Upper lobe of left lung (tissue), 6 donors: ENCODE measurements around the gene ST3GAL6. TPM values are rescaled to one million over a fixed set of nuclear protein-coding genes. Genes with fewer than 3 reads are reported as not detected.
A peak's percentile ranks its signal among the peaks of the same experiment; 100 is the strongest.

Experiments
- ATAC-seq, 2 donors: fragments of 200-7000 bp; cut with Tn5 transposase; one replicate each; pipeline ENCODE4 v1.9.1; 2022; ENCODE audit warnings: mild to moderate bottlenecking in 2 of 2, moderate library complexity in 2 of 2; ENCODE audit not compliant: low FRiP score in 2 of 2
- DNase-seq, 2 donors: peaks; one replicate each; pipeline ENCODE4 v3.0.0-alpha.2; 2019 to 2020
- H3K27ac ChIP-seq, 4 donors: fragments of 200-600 bp; sonication (generic); one replicate each; pipeline ENCODE4 v1.5.1; 2016 to 2019
- H3K27me3 ChIP-seq, 4 donors: fragments of 200-600 bp; sonication (generic); one replicate each; pipeline ENCODE4 v1.5.1; 2017 to 2019
- H3K36me3 ChIP-seq, 4 donors: fragments of 200-600 bp; sonication (generic); one replicate each; pipeline ENCODE4 v1.5.1; 2016 to 2019
- H3K4me1 ChIP-seq, 4 donors: fragments of 200-600 bp; sonication (generic); one replicate each; pipeline ENCODE4 v1.5.1; 2018 to 2019
- H3K4me3 ChIP-seq, 4 donors: fragments of 200-600 bp; sonication (generic); one replicate each; pipeline ENCODE4 v1.5.1; 2017 to 2019; ENCODE audit warnings: mild to moderate bottlenecking in 2 of 4, moderate library complexity in 1 of 4
- H3K9me3 ChIP-seq, 4 donors: fragments of 200-600 bp; sonication (generic); one replicate each; pipeline ENCODE4 v1.5.1; 2018 to 2019
- CTCF ChIP-seq, 6 experiments: fragments of 450-650 bp in 4 of 6; fragments of 200-600 bp in 2 of 6; sonication (generic) in 2 of 6; IDR thresholded peaks; one replicate each; pipeline ENCODE4 v1.5.1; 2016 to 2019; ENCODE audit warnings: antibody characterized with exemption in 6 of 6
- EP300 ChIP-seq, 4 donors: sonication (generic); formaldehyde crosslinking; IDR thresholded peaks; one replicate each; pipeline ENCODE4 v1.5.1; 2017; ENCODE audit warnings: antibody characterized with exemption in 4 of 4, control low read depth in 2 of 4
- POLR2A ChIP-seq, 4 donors: fragments of 450-650 bp; IDR thresholded peaks; one replicate each; pipeline ENCODE4 v1.5.1; 2016 to 2017; ENCODE audit warnings: antibody characterized with exemption in 4 of 4, mild to moderate bottlenecking in 2 of 4
- POLR2AphosphoS5 ChIP-seq, 2 donors: sonication (generic); formaldehyde crosslinking; IDR thresholded peaks; one replicate each; pipeline ENCODE4 v1.5.1; 2017; ENCODE audit warnings: antibody characterized with exemption in 2 of 2
- WGBS, 2 donors: methylation state at CpG; one replicate each; pipeline ENCODE4 v1.1.5; 2017 to 2018; 5-methylcytosine and 5-hydroxymethylcytosine counted together
- total RNA-seq, 6 donors: library from RNA; depleted of rRNA in 4 of 6; stranded (reverse); fragments of >200 nt in 4 of 6; gene quantifications; one replicate each; pipeline versions ENCODE4 v1.1.0 to v1.2.1, GENCODE V29; 2016 to 2021
- donor health status: DM: no; HTN: no; CAD: no; lungs with moderate emphysema.
- donor health status: DM: no; HTN: yes; CAD: no; lungs with severe emphysema.

Gene ST3GAL6
- total RNA-seq, 6 donors from 2014 or later: 11.2 to 29.3 (median 24.5) TPM

- TF ChIP-seq POLR2AphosphoS5 (IDR thresholded peaks at IDR 0.05) (no peak), POLR2A (IDR thresholded peaks at IDR 0.05) (no peak), CTCF (IDR thresholded peaks at IDR 0.05) (no peak), EP300 (IDR thresholded peaks at IDR 0.05) (no peak)
- Histone ChIP-seq H3K36me3 (peaks cover 0 to 3% (median 0%) of the 10 kb centered on the region in 4 donors), H3K9me3 (no peaks in the 10 kb centered on the region), H3K4me1 (peaks cover 8 to 17% (median 12%) of the 10 kb centered on the region in 4 donors), H3K27me3 (no peaks in the 10 kb centered on the region), H3K4me3 (no peak overlapping the region), H3K27ac (no peak overlapping the region)
- WGBS, 2 donors: 82% methylated on average over 2 of the region's 2 CpGs
- ATAC-seq: no peak
- DNase-seq: no peak
Observed at GRCh38 chr3:98772022-98772421, 8.9 kb downstream of the ST3GAL6 start.

GRCh38 chr3:98775459-98776139, 12.5 kb downstream of the ST3GAL6 start:
- no peak for TF ChIP-seq POLR2A (IDR thresholded peaks at IDR 0.05)
- TF ChIP-seq EP300 (IDR thresholded peaks at IDR 0.05): no peak
- no peak for TF ChIP-seq CTCF (IDR thresholded peaks at IDR 0.05)
- no peak for TF ChIP-seq POLR2AphosphoS5 (IDR thresholded peaks at IDR 0.05)
- Histone ChIP-seq H3K9me3 (no peaks in the 10 kb centered on the region), H3K36me3 (peaks cover 0 to 3% (median 0%) of the 10 kb centered on the region in 4 donors), H3K27ac (no peak overlapping the region), H3K4me3 (no peak overlapping the region), H3K27me3 (no peaks in the 10 kb centered on the region), H3K4me1 (peaks cover 6 to 27% (median 18%) of the 10 kb centered on the region in 4 donors)
- 88 to 89% methylated on average over 3 of the region's 3 CpGs for WGBS, 2 donors
- no peak for DNase-seq
- no peak for ATAC-seq

GRCh38 chr3:98776140-98776493, 13.0 kb downstream of the ST3GAL6 start:
- no peaks in the 10 kb centered on the region for H3K27me3 ChIP-seq
- H3K4me3 ChIP-seq: no peak overlapping the region
- H3K9me3 ChIP-seq: no peaks in the 10 kb centered on the region
- DNase-seq (no peak), ATAC-seq (no peak)
- H3K27ac ChIP-seq: no peak overlapping the region
- H3K36me3 ChIP-seq: peaks cover 0 to 3% (median 0%) of the 10 kb centered on the region in 4 donors
- peaks cover 6 to 27% (median 17%) of the 10 kb centered on the region in 4 donors for H3K4me1 ChIP-seq
- no peak for TF ChIP-seq CTCF (IDR thresholded peaks at IDR 0.05)
- no peak for TF ChIP-seq POLR2AphosphoS5 (IDR thresholded peaks at IDR 0.05)
- TF ChIP-seq POLR2A (IDR thresholded peaks at IDR 0.05): no peak
- no peak for TF ChIP-seq EP300 (IDR thresholded peaks at IDR 0.05)

- no peaks in the 10 kb centered on the region for H3K9me3 ChIP-seq
- H3K4me3 ChIP-seq: no peak overlapping the region
- H3K36me3 ChIP-seq: peaks cover 0 to 3% (median 0%) of the 10 kb centered on the region in 4 donors
- 75 to 76% methylated on average over 2 of the region's 2 CpGs for WGBS, 2 donors
- ATAC-seq (no peak), DNase-seq (no peak)
- H3K27me3 ChIP-seq: no peaks in the 10 kb centered on the region
- peaks cover 6 to 27% (median 16%) of the 10 kb centered on the region in 4 donors for H3K4me1 ChIP-seq
- no peak overlapping the region for H3K27ac ChIP-seq
- no peak for TF ChIP-seq POLR2AphosphoS5 (IDR thresholded peaks at IDR 0.05)
- no peak for TF ChIP-seq POLR2A (IDR thresholded peaks at IDR 0.05)
- no peak for TF ChIP-seq CTCF (IDR thresholded peaks at IDR 0.05)
- no peak for TF ChIP-seq EP300 (IDR thresholded peaks at IDR 0.05)
Observed at GRCh38 chr3:98777286-98777685, 14.1 kb downstream of the ST3GAL6 start.

GRCh38 chr3:98777801-98778220, 14.7 kb downstream of the ST3GAL6 start:
- H3K36me3 ChIP-seq: peaks cover 0 to 3% (median 0%) of the 10 kb centered on the region in 4 donors
- ATAC-seq (peak in 1 of 2 donors; percentile 40), DNase-seq (no peak)
- H3K27me3 ChIP-seq: no peaks in the 10 kb centered on the region
- H3K27ac ChIP-seq: peak overlapping the region in 1 of 4 donors; percentile 50
- no peaks in the 10 kb centered on the region for H3K9me3 ChIP-seq
- TF ChIP-seq POLR2AphosphoS5 (IDR thresholded peaks at IDR 0.05): no peak
- TF ChIP-seq EP300 (IDR thresholded peaks at IDR 0.05): no peak
- TF ChIP-seq POLR2A (IDR thresholded peaks at IDR 0.05): no peak
- no peak for TF ChIP-seq CTCF (IDR thresholded peaks at IDR 0.05)
- H3K4me1 ChIP-seq: peaks cover 6 to 27% (median 16%) of the 10 kb centered on the region in 4 donors
- H3K4me3 ChIP-seq: no peak overlapping the region
